Testis (tissue), 3 donors: ENCODE results near the gene MRPL30. TPM values are rescaled to one million over a fixed set of nuclear protein-coding genes. Genes with fewer than 3 reads are reported as not detected.

Experiments used
- DNase-seq: peaks from one replicate; pipeline ENCODE4 v3.0.0-alpha.2; 2019
- H3K27ac ChIP-seq, 2 donors: fragments of 200-600 bp; sonication (generic); one replicate each; pipeline ENCODE4 v1.5.1; 2019
- H3K27me3 ChIP-seq: fragments of 200-600 bp; sonication (generic); one replicate; pipeline ENCODE4 v1.5.1; 2019
- H3K36me3 ChIP-seq: fragments of 200-600 bp; sonication (generic); one replicate; pipeline ENCODE4 v1.5.1; 2017; ENCODE audit warnings: low read depth; ENCODE audit errors: missing control alignments
- H3K4me1 ChIP-seq: fragments of 200-600 bp; sonication (generic); one replicate; pipeline ENCODE4 v1.5.1; 2019
- H3K4me3 ChIP-seq, 2 donors: fragments of 200-600 bp; sonication (generic); one replicate each; pipeline ENCODE4 v1.5.1; 2017 to 2019
- H3K9me3 ChIP-seq: fragments of 200-600 bp; sonication (generic); one replicate; pipeline ENCODE4 v1.5.1; 2017
- POLR2A ChIP-seq: fragments of 450-650 bp; IDR thresholded peaks from one replicate; pipeline ENCODE4 v1.6.1; 2017; ENCODE audit warnings: antibody characterized with exemption, mild to moderate bottlenecking, moderate library complexity
- WGBS, 2 donors: methylation state at CpG; one replicate each; pipeline ENCODE4 v1.1.5; 2018; 5-methylcytosine and 5-hydroxymethylcytosine counted together
- intact Hi-C: fragments of 100-400 bp; cut with DNase I; formaldehyde crosslinking; loops from one replicate; pipeline ENCODE4 v1.15.1; 2023; ENCODE audit warnings: low total_unique reads
- polyA plus RNA-seq: library from polyadenylated mRNA; stranded (reverse); fragments of 350-450 nt; fragmentation: Illumina TruSeq; extraction: RNeasy Lipid Tissue Mini Kit (QIAGEN cat#74804); gene quantifications from one replicate; pipeline ENCODE4 v1.2.3, GENCODE V29; 2014; ENCODE audit warnings: low read depth, low replicate concordance; ENCODE audit not compliant: insufficient read depth
- total RNA-seq, 2 donors: library from RNA; depleted of rRNA; stranded (reverse); fragments of >200 nt; gene quantifications; one replicate each; pipeline ENCODE4 v1.2.3, GENCODE V29; 2016
- TF ChIP-seq, protein P1 (sequence below), 3 experiments: fragments of 450-650 bp in 2 of 3; fragments of 200-600 bp in 1 of 3; sonication (generic) in 1 of 3; IDR thresholded peaks; one replicate each; pipeline ENCODE4 v1.5.1; 2016 to 2019; ENCODE audit warnings: antibody characterized with exemption in 3 of 3, mild to moderate bottlenecking in 2 of 3, moderate library complexity in 1 of 3

The MRPL30 gene
- total and polyA plus RNA-seq, 3 donors from 2014 or later = 17.3 to 26.3 (median 19.1) TPM

DNA sequence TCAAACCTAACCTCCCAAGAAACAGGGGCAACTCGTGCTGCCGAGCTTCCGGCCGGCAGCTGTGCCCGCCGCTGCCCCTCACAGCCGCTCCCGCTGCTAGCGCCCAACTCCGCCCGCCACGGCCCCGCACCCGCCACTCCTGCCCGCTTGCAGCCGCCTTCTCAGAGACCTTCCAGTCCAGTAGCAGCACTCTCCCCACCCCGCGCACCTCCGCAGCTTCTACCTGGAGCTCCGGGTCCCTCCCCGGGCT lies 40.2 kb upstream of the MRPL30 start:
- Histone ChIP-seq H3K4me3 (peak overlapping the region; percentile 72 to 94), H3K4me1 (peaks cover 3% of the 10 kb centered on the region), H3K9me3 (no peaks in the 10 kb centered on the region), H3K27ac (peak overlapping the region; percentile 86), H3K27me3 (no peaks in the 10 kb centered on the region), H3K36me3 (no peaks in the 10 kb centered on the region)
- intact Hi-C loops = no loop called here
- TF ChIP-seq, protein P1, sequence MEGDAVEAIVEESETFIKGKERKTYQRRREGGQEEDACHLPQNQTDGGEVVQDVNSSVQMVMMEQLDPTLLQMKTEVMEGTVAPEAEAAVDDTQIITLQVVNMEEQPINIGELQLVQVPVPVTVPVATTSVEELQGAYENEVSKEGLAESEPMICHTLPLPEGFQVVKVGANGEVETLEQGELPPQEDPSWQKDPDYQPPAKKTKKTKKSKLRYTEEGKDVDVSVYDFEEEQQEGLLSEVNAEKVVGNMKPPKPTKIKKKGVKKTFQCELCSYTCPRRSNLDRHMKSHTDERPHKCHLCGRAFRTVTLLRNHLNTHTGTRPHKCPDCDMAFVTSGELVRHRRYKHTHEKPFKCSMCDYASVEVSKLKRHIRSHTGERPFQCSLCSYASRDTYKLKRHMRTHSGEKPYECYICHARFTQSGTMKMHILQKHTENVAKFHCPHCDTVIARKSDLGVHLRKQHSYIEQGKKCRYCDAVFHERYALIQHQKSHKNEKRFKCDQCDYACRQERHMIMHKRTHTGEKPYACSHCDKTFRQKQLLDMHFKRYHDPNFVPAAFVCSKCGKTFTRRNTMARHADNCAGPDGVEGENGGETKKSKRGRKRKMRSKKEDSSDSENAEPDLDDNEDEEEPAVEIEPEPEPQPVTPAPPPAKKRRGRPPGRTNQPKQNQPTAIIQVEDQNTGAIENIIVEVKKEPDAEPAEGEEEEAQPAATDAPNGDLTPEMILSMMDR (IDR thresholded peaks at IDR 0.05) = peak in 1 of 3 experiments; percentile 17
- TF ChIP-seq POLR2A = no peak
- no peak for DNase-seq
- WGBS, 2 donors = 0% methylated on average over 14 of the region's 21 CpGs; no CpG with 5 or more reads in 1 of the 2 donors

DNA sequence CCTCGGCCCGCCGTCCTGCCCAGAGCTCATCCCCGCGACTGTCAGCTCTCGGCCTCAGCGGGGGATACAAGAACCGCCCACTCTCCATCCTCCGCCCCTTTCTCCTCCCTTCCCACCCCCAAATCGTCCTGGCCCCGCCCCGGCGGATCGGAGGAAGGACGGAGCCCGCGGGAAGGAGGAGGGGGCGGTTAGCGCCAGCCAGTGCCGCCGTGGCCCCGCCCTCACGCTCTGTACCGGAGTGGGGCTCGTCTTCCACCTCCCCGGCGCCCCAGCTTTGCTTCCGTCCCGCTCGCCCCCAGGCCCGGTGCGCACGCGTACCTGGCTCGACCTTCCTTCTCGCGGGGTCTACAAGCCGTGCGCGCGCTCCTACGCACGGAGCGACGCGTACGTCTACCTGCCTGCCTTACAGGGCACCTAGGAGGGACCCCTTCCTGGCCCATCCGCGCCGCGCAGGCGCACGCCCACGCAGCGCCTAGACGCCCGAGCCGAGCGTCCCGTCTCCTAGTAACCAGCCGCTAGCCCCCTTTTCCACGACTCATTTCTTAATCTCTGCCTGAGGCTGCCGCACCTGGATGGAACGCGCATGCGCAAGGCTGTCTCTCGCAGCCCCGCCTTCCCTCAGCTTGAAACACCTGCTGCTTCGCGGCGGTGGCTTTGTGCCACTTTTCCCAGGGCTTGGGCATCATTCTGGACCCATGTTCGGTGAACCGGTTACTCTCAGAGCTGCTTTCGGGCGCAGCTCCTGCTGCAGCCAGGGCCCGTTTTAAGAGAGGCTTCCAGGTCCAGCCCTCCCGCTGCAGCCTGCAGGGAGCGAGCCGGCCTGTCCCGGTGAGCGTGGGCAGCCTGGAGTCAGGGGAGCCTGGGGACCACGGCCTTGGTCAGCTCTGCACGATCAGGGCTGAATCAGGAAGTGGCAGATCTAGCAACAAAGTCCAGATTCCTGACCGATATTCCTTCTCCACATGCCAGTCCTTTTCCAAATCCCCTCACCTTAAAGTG lies 39.6 kb upstream of the MRPL30 start, which contains the start of gene C2orf15:
TSS of gene C2orf15 (plus strand) at position 598 of the 999 bp plus-strand sequence. CDS start 8,852 bp downstream, outside the sequence.
- intact Hi-C loops = no loop called here
- WGBS, 2 donors = 0 to 1% methylated on average over 44 to 79 of the region's 84 CpGs
- no peaks in the 10 kb centered on the region for H3K9me3 ChIP-seq

DNA sequence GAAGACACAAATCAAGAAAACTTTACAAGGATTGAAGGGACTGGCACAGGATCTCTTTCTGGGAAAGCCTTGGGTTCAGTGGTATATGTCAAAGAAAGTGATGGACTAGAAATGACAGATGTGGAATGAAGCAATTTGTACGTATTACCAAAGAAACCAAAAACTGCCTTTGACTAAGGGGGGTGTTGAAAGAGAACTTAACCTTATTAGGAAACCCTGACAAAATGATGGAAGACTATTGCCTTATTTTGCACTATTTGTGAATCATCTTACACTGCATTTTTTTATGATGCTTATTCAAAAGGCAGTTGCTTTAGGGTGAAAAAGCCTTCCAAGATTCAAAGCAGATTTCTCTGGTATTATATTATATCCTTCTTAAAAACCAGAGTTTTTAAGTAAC lies 30.3 kb upstream of the MRPL30 start:
- Histone ChIP-seq H3K4me1 (peaks cover 7% of the 10 kb centered on the region), H3K4me3 (no peak overlapping the region), H3K36me3 (no peaks in the 10 kb centered on the region), H3K27me3 (no peaks in the 10 kb centered on the region), H3K9me3 (no peaks in the 10 kb centered on the region), H3K27ac (no peak overlapping the region)
- no peak for DNase-seq
- TF ChIP-seq, protein P1 (IDR thresholded peaks at IDR 0.05) = no peak
- intact Hi-C loops = no loop called here
- WGBS, 2 donors = 94% methylated on average over 1 of the region's 1 CpG

More for the DNA sequence above, 39.6 kb upstream of the MRPL30 start, which contains the start of gene C2orf15:
- Histone ChIP-seq H3K4me3 (peak within 1 kb of the TSS; percentile 72 to 94), H3K27me3 (no peaks in the 10 kb centered on the region), H3K4me1 (peaks cover 3% of the 10 kb centered on the region), H3K27ac (peak within 1 kb of the TSS; percentile 86), H3K36me3 (no peaks in the 10 kb centered on the region)
- TF ChIP-seq POLR2A = peak; percentile 63
- TF ChIP-seq, protein P1 (IDR thresholded peaks at IDR 0.05) = no peak
- DNase-seq = peak; percentile 96

DNA sequence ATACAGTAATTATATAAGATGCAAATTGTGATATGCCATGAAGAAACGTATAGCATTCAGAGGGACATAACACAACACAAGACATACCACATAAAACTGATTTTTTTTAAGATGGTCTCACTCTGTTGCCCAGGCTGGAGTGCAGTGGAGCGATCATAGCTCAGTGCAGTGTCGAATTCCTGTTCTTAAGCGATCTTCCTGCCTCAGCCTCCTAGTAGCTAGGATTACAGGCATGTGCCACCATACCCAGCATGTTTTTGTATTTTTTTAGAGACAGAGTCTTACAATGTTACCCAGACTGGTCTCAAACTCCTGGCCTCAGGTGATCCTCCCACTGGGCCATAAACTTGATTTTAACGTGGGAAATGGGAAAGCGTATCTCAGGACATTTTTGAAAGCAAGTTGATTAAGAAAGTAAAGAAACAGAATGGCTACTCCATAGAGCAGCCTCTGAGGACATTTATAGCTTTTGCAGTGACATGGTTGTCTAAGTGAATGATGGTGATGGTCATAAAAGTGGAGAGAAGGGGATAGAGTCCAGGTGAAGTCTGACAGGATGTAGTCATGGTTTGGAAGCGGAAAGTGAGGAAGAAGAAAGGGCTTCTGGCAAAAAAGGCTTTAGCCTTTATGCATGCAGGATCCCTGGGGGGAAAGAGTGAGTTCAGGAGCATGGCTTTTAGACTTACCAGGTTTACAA lies 28.6 kb upstream of the MRPL30 start:
- no peak for DNase-seq
- 82 to 84% methylated on average over 7 of the region's 7 CpGs for WGBS, 2 donors
- peaks cover 13% of the 10 kb centered on the region for H3K4me1 ChIP-seq
- H3K9me3 ChIP-seq = no peaks in the 10 kb centered on the region
- no peak overlapping the region for H3K27ac ChIP-seq
- H3K36me3 ChIP-seq = no peaks in the 10 kb centered on the region
- H3K4me3 ChIP-seq = no peak overlapping the region
- intact Hi-C loops = no loop called here
- no peaks in the 10 kb centered on the region for H3K27me3 ChIP-seq
- TF ChIP-seq, protein P1 (IDR thresholded peaks at IDR 0.05) = no peak
- no peak for TF ChIP-seq POLR2A
